ENCODE data around the gene PCDHA7. TPM values are rescaled to one million over a fixed set of nuclear protein-coding genes. Genes with fewer than 3 reads are reported as not detected.
"Not testable (repeated sequence)": the region's sequence is repeated elsewhere in the genome, so short reads cannot be mapped to it uniquely, and the experiment has no call there.

The PCDHA7 gene
- not detected for total RNA-seq
- long read RNA-seq: 0 reads

DNA sequence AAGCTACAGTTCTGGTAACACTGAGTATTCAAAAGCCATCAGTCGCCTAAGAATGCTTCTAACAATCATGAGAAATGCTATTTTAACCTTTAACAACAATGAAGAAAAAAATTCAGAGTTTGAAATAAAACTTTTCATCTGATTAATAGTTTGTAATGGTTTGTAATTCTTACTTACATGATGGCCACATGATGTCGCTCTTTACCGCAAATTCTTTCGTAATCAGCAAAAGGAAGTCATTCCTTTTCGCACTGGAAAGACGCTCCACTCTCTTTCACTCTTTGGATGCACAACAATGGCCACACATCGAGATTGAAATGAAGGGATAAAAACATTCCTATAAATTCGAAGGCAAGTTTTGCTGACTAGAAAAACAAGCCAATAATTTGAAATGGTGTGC, at the start of gene PCDHA7:
TSS of gene PCDHA7 (plus strand) at position 277 of the 400 bp plus-strand sequence. CDS start at position 392, 115 bp downstream.
- Histone ChIP-seq H3K4me1 (no peaks in the 10 kb centered on the region), H3K4me3 (peak within 1 kb of the TSS; percentile 27), H3K27ac (replicated peaks) (no peak within 1 kb of the TSS), H3K36me3 (no peaks in the 10 kb centered on the region), H3K9me3 (replicated peaks) (peaks cover 57% of the 10 kb centered on the region), H3K27me3 (ENCODE audit: low read depth) (peaks cover 86% of the 10 kb centered on the region)
- no peak for TF ChIP-seq CTCF (IDR thresholded peaks at IDR 0.05; ENCODE audit: borderline replicate concordance)
- intact Hi-C loops (cut with micrococcal nuclease): no loop called here
- no peak for DNase-seq

GRCh38 chr5:140785905-140786686, 48.0 kb upstream of the PCDHA7 start, which contains the start of gene PCDHA1:
TSS of gene PCDHA1 (plus strand) at chr5:140786140.
- peaks cover 66% of the 10 kb centered on the region for H3K27me3 ChIP-seq (ENCODE audit: low read depth)
- H3K27ac ChIP-seq (replicated peaks): no peak within 1 kb of the TSS
- H3K36me3 ChIP-seq: peaks cover 6% of the 10 kb centered on the region
- no peak for DNase-seq
- H3K4me1 ChIP-seq: no peaks in the 10 kb centered on the region
- no peak for TF ChIP-seq CTCF (IDR thresholded peaks at IDR 0.05; ENCODE audit: borderline replicate concordance)
- intact Hi-C loops (cut with micrococcal nuclease): no loop called here
- H3K4me3 ChIP-seq: no peak within 1 kb of the TSS
- H3K9me3 ChIP-seq (replicated peaks): peaks cover 100% of the 10 kb centered on the region

GRCh38 chr5:140787422-140787821, 46.6 kb upstream of the PCDHA7 start:
- not testable (repeated sequence) for H3K4me1 ChIP-seq

DNA sequence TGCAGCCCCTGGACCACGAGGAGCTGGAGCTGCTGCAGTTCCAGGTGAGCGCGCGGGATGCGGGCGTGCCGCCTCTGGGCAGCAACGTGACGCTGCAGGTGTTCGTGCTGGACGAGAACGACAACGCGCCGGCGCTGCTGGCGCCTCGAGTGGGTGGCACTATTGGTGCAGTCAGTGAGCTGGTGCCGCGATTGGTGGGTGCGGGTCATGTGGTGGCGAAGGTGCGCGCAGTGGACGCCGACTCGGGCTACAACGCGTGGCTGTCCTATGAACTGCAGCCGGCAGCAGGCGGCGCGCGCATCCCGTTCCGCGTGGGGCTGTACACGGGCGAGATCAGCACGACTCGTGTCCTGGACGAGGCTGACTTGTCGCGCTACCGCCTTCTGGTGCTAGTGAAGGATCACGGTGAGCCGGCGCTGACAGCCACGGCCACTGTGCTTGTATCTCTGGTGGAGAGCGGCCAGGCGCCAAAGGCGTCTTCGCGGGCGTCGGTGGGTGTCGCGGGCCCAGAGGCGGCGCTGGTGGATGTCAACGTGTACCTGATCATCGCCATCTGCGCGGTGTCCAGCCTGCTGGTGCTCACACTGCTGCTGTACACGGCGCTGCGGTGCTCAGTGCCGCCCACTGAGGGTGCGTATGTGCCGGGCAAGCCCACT, 46.1 kb upstream of the PCDHA7 start:
- H3K27ac ChIP-seq (replicated peaks); H3K4me1 ChIP-seq; DNase-seq; intact Hi-C loops (cut with micrococcal nuclease); H3K36me3 ChIP-seq; H3K4me3 ChIP-seq: not testable (repeated sequence)
- Histone ChIP-seq H3K27me3 (ENCODE audit: low read depth) (peaks cover 74% of the 10 kb centered on the region), H3K9me3 (replicated peaks) (peaks cover 100% of the 10 kb centered on the region)

More at GRCh38 chr5:140787422-140787821, 46.6 kb upstream of the PCDHA7 start:
- H3K27ac ChIP-seq (replicated peaks); DNase-seq; intact Hi-C loops (cut with micrococcal nuclease); H3K4me3 ChIP-seq; H3K36me3 ChIP-seq: not testable (repeated sequence)
- peaks cover 72% of the 10 kb centered on the region for H3K27me3 ChIP-seq (ENCODE audit: low read depth)
- H3K9me3 ChIP-seq (replicated peaks): peaks cover 100% of the 10 kb centered on the region

DNA sequence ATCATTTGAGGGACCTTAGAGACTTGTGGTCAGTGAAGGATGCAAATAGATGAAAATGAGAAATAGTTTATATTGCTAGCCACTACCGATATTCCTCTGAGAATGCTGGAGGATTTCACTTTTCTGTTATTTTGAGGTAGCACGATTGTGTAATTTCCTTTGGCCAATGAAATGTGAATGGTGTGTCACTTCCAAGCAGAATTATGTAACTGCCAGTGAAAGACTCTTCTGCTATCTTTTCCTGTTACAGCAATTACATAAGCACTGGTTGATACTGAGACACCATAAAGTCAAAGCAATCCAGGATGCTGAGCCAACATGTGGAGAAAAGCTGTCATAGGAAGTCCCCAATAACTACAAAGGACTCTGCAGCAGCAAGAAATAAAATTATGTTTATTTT, 43.0 kb upstream of the PCDHA7 start:
- no peak overlapping the region for H3K4me3 ChIP-seq
- H3K4me1 ChIP-seq: no peaks in the 10 kb centered on the region
- DNase-seq: no peak
- H3K27me3 ChIP-seq (ENCODE audit: low read depth): peaks cover 70% of the 10 kb centered on the region
- H3K27ac ChIP-seq (replicated peaks): no peak overlapping the region
- no peak for TF ChIP-seq CTCF (IDR thresholded peaks at IDR 0.05; ENCODE audit: borderline replicate concordance)
- H3K9me3 ChIP-seq (replicated peaks): peaks cover 100% of the 10 kb centered on the region
- intact Hi-C loops (cut with micrococcal nuclease): no loop called here
- H3K36me3 ChIP-seq: peaks cover 6% of the 10 kb centered on the region

GRCh38 chr5:140794595-140795258, 39.3 kb upstream of the PCDHA7 start, which contains the start of gene PCDHA2:
TSS of gene PCDHA2 (plus strand) at chr5:140794852.
- Histone ChIP-seq H3K27me3 (ENCODE audit: low read depth) (peaks cover 47% of the 10 kb centered on the region), H3K4me1 (no peaks in the 10 kb centered on the region), H3K36me3 (no peaks in the 10 kb centered on the region), H3K9me3 (replicated peaks) (peaks cover 90% of the 10 kb centered on the region), H3K27ac (replicated peaks) (no peak within 1 kb of the TSS), H3K4me3 (peak within 1 kb of the TSS; percentile 37)
- intact Hi-C loops (cut with micrococcal nuclease): no loop called here
- no peak for DNase-seq
- TF ChIP-seq CTCF (IDR thresholded peaks at IDR 0.05; ENCODE audit: borderline replicate concordance): peak; percentile 22
